HUES48 (cell line): Measurements from ENCODE around the gene LIPC.

Source experiments
- H3K27ac ChIP-seq: one replicate; pipeline ENCODE4 v1.7.0; 2013; ENCODE audit warnings: low read depth, low read length, inconsistent platforms
- H3K27me3 ChIP-seq: 2 replicates; pipeline ENCODE4 v1.6.1; 2013; ENCODE audit warnings: mild to moderate bottlenecking, low read length; ENCODE audit not compliant: control insufficient read depth, insufficient read depth
- H3K36me3 ChIP-seq: 2 replicates; pipeline ENCODE4 v1.6.1; 2013; ENCODE audit warnings: low read length; ENCODE audit not compliant: control insufficient read depth, insufficient read depth
- H3K4me1 ChIP-seq: 2 replicates; pipeline ENCODE4 v1.6.1; 2013; ENCODE audit warnings: mild to moderate bottlenecking, low read length; ENCODE audit not compliant: control insufficient read depth, insufficient read depth
- H3K4me3 ChIP-seq: 2 replicates; pipeline ENCODE4 v1.5.1; 2013; ENCODE audit warnings: mild to moderate bottlenecking, low read depth, low read length
- H3K9ac ChIP-seq: 2 replicates; pipeline ENCODE4 v1.6.1; 2013; ENCODE audit warnings: mild to moderate bottlenecking, low read depth, low read length, moderate library complexity
- H3K9me3 ChIP-seq: 2 replicates; pipeline ENCODE4 v1.6.1; 2013; ENCODE audit warnings: low read length; ENCODE audit not compliant: control insufficient read depth, insufficient read depth

LIPC gene

GRCh38 chr15:58520464-58520863, 88.7 kb downstream of the LIPC start:
- H3K27ac ChIP-seq = no peak overlapping the region
- no peaks in the 10 kb centered on the region for H3K36me3 ChIP-seq
- H3K27me3 ChIP-seq = no peaks in the 10 kb centered on the region
- H3K9ac ChIP-seq = no peak overlapping the region
- no peak overlapping the region for H3K4me3 ChIP-seq
- H3K9me3 ChIP-seq = no peaks in the 10 kb centered on the region
- 0 out of 2 replicates have a peak, but pooled peaks cover 4% of the 10 kb centered on the region for H3K4me1 ChIP-seq

GRCh38 chr15:58520936-58521292, 89.1 kb downstream of the LIPC start:
- Histone ChIP-seq H3K4me1 (0 out of 2 replicates have a peak, but pooled peaks cover 4% of the 10 kb centered on the region), H3K4me3 (no peak overlapping the region), H3K27ac (no peak overlapping the region), H3K9me3 (no peaks in the 10 kb centered on the region), H3K27me3 (no peaks in the 10 kb centered on the region), H3K36me3 (no peaks in the 10 kb centered on the region), H3K9ac (no peak overlapping the region)

GRCh38 chr15:58521293-58521991, 89.7 kb downstream of the LIPC start:
- no peak overlapping the region for H3K9ac ChIP-seq
- no peaks in the 10 kb centered on the region for H3K9me3 ChIP-seq
- H3K4me1 ChIP-seq = 0 out of 2 replicates have a peak, but pooled peaks cover 4% of the 10 kb centered on the region
- H3K27ac ChIP-seq = no peak overlapping the region
- H3K4me3 ChIP-seq = no peak overlapping the region
- no peaks in the 10 kb centered on the region for H3K27me3 ChIP-seq
- no peaks in the 10 kb centered on the region for H3K36me3 ChIP-seq

GRCh38 chr15:58522391-58522790, 90.6 kb downstream of the LIPC start:
- H3K27ac ChIP-seq = no peak overlapping the region
- H3K9ac ChIP-seq = no peak overlapping the region
- H3K4me3 ChIP-seq = no peak overlapping the region
- H3K4me1 ChIP-seq = 0 out of 2 replicates have a peak, but pooled peaks cover 4% of the 10 kb centered on the region
- no peaks in the 10 kb centered on the region for H3K27me3 ChIP-seq
- no peaks in the 10 kb centered on the region for H3K9me3 ChIP-seq
- no peaks in the 10 kb centered on the region for H3K36me3 ChIP-seq

GRCh38 chr15:58522865-58523264, 91.1 kb downstream of the LIPC start:
- no peak overlapping the region for H3K4me3 ChIP-seq
- no peak overlapping the region for H3K27ac ChIP-seq
- 0 out of 2 replicates have a peak, but pooled peaks cover 4% of the 10 kb centered on the region for H3K4me1 ChIP-seq
- H3K9ac ChIP-seq = no peak overlapping the region
- no peaks in the 10 kb centered on the region for H3K27me3 ChIP-seq
- no peaks in the 10 kb centered on the region for H3K36me3 ChIP-seq
- no peaks in the 10 kb centered on the region for H3K9me3 ChIP-seq

GRCh38 chr15:58523634-58524033, 91.8 kb downstream of the LIPC start:
- H3K36me3 ChIP-seq = no peaks in the 10 kb centered on the region
- H3K4me1 ChIP-seq = 0 out of 2 replicates have a peak, but pooled peaks cover 4% of the 10 kb centered on the region
- no peak overlapping the region for H3K4me3 ChIP-seq
- no peaks in the 10 kb centered on the region for H3K27me3 ChIP-seq
- no peak overlapping the region for H3K27ac ChIP-seq
- no peaks in the 10 kb centered on the region for H3K9me3 ChIP-seq
- no peak overlapping the region for H3K9ac ChIP-seq

GRCh38 chr15:58524247-58524646, 92.5 kb downstream of the LIPC start:
- Histone ChIP-seq H3K36me3 (no peaks in the 10 kb centered on the region), H3K4me1 (0 out of 2 replicates have a peak, but pooled peaks cover 4% of the 10 kb centered on the region), H3K27me3 (no peaks in the 10 kb centered on the region), H3K4me3 (no peak overlapping the region), H3K27ac (no peak overlapping the region), H3K9ac (no peak overlapping the region), H3K9me3 (no peaks in the 10 kb centered on the region)

GRCh38 chr15:58525991-58526421, 94.2 kb downstream of the LIPC start:
- Histone ChIP-seq H3K9me3 (no peaks in the 10 kb centered on the region), H3K9ac (no peak overlapping the region), H3K4me3 (no peak overlapping the region), H3K36me3 (no peaks in the 10 kb centered on the region), H3K27ac (no peak overlapping the region), H3K27me3 (no peaks in the 10 kb centered on the region), H3K4me1 (0 out of 2 replicates have a peak, but pooled peaks cover 4% of the 10 kb centered on the region)

- Histone ChIP-seq H3K4me3 (no peak overlapping the region), H3K27me3 (no peaks in the 10 kb centered on the region), H3K9ac (no peak overlapping the region), H3K36me3 (no peaks in the 10 kb centered on the region), H3K4me1 (no peaks in the 10 kb centered on the region), H3K9me3 (no peaks in the 10 kb centered on the region), H3K27ac (no peak overlapping the region)
Observed at GRCh38 chr15:58526647-58527192, 94.9 kb downstream of the LIPC start.

GRCh38 chr15:58527573-58528187, 95.9 kb downstream of the LIPC start:
- no peaks in the 10 kb centered on the region for H3K36me3 ChIP-seq
- no peaks in the 10 kb centered on the region for H3K4me1 ChIP-seq
- H3K9ac ChIP-seq = no peak overlapping the region
- H3K27ac ChIP-seq = no peak overlapping the region
- no peaks in the 10 kb centered on the region for H3K9me3 ChIP-seq
- H3K27me3 ChIP-seq = no peaks in the 10 kb centered on the region
- H3K4me3 ChIP-seq = no peak overlapping the region

- no peak overlapping the region for H3K27ac ChIP-seq
- H3K4me1 ChIP-seq = no peaks in the 10 kb centered on the region
- H3K9ac ChIP-seq = no peak overlapping the region
- H3K9me3 ChIP-seq = no peaks in the 10 kb centered on the region
- no peaks in the 10 kb centered on the region for H3K27me3 ChIP-seq
- H3K36me3 ChIP-seq = no peaks in the 10 kb centered on the region
- no peak overlapping the region for H3K4me3 ChIP-seq
Observed at GRCh38 chr15:58528188-58528870, 96.5 kb downstream of the LIPC start.
